Putamen (tissue), 1 donor: Measurements from ENCODE around the gene MAPKAPK3.
A peak's percentile ranks its signal among the peaks of the same experiment; 100 is the strongest.

Source experiments
- DNase-seq: peaks from one replicate; pipeline ENCODE4 v3.0.0-alpha.2; 2016; ENCODE audit warnings: low spot score

The MAPKAPK3 gene

DNA sequence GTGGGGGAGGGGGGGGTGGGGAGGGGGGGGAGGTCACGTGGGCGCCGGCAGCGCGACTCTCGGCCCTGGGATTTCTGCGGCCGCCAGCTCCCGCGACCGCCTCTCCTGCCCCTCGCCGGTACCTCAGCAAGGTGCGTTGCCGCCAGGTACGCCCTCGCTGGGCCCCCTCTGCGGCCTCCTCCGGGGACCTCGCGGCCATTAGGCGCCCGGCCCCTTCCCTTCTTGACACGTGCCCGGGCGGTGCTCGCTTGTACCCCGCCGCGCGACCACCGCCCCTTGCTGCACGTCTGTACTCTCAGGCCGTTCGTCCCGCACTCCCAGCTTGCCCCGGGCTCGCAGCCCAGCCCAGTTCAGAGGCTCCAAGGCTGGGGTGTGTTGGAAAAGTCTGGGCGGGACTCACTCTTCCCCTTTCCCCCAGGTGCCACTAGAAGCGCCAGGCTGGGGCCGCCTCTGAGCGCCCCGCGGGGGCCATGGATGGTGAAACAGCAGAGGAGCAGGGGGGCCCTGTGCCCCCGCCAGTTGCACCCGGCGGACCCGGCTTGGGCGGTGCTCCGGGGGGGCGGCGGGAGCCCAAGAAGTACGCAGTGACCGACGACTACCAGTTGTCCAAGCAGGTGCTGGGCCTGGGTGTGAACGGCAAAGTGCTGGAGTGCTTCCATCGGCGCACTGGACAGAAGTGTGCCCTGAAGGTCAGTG lies at the start of gene MAPKAPK3:
MAPKAPK3 (plus strand) TSS at position 56 of the 696 bp plus-strand sequence; CDS start at position 471, 415 bp downstream.
- no peak for DNase-seq

DNA sequence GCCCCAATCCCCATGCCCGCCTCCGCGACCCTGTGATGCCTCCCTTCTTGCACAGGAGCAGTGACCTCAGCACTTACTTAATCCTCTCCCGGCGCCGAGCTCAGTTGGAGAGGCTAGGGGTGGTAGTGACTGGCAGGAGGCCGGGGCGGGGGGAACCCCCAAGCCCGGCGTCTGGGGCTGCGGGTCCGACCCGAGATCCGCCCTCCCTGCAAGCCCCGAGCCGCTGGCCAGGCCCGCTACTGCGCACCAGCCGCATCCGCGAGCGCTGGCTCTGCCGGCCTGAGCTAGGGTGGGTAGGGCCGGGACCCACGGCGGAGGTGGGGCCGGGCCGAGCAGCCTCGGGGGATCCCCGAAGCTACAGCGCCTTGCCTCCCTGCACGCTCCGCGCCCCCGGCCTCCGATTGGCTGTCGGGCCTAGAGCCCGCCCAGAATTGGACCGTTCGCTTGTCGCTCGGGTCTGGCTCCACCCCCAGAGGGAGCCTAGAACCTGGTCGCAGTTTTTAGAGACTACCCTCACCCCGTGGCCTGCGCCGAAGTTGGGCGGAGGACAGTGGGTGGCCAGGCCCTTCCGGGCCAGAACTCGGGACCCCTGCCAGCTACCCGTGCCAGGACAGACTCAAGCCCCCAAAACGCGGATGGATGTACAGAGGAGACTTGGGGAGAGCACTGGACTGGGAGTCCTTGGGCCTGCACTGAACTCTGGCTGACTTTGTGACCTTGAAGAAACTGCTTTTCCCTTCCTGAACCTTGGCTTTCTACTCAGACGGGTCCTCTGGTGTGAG lies 49.4 kb upstream of the MAPKAPK3 start, which contains the start of gene C3orf18:
C3orf18 (minus strand) TSS at position 362 of the 782 bp plus-strand sequence. CDS start 2,048 bp downstream, outside the sequence.
- DNase-seq: peak; percentile 88

DNA sequence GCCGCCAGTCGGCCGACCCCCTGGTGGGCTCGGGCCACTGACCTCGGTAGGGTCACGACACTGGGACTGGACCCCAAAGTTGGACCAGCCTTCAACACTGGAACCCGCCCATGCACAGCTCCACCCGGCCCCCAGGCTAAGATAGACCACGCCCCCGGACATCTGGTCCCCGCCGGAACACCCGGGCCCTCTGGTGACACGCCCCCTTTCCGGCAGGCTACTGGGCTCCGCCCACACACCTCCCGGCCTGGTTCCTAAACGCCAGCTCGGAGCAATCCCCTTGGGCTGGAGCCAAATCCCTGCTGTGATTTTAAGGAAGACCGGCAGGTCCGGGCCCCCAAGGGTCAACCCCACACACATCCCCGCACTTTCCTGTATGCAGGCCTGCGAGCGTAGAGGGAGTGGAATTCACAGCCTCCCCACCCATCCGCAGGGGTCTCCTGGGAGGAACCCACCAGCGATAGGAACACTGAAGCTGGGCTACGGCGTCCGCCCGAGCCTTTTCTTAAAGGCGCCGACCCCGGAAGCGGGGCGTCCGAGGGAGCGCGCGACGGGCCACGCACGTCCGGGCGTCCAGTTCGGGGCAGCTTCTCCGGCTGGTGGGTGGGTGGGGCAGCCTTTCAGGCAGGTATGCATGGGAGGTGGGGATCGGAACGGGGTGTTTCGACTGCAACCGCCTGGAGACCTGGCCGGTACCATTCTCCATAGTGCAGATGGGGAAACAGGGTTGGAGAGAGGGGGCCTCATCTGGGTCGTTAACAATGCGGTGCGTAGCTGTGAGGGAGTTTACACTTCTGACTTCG lies 47.8 kb upstream of the MAPKAPK3 start, which contains the start of gene HEMK1:
HEMK1 (plus strand) TSS at position 576 of the 803 bp plus-strand sequence. CDS start 1,583 bp downstream, outside the sequence.
- peak; percentile 95 for DNase-seq

DNA sequence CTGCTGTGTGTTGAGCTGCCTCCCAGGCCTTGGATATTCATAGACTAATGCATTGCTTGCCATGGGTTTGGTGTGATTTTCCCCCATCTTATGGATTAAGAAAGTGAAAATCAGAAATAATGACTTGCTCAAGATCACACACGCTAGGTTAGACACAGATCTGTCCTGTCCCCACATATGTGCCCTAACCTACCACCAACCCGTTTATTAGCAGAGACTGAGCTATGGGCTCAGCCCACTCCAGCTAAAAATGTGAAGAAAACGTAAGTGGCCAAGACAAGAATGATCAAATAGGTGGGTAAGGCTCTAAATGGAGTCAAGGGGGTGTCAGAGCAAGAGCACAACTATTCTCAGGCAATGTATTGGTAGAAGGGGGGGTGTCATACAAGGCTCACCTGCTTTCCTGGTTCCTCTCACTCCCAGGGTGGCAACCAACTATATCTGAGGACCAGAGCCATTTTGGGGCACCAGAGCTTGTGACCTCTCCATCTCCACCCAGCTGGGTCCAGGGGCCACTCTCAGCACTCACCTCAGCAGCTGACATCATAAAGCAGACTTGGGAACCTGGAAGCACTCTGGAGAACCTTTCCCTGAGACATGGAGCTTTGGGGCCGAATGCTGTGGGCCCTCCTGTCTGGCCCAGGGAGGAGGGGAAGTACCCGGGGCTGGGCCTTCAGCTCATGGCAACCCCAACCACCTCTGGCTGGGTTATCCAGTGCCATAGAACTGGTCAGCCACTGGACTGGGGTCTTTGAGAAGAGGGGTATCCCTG lies 46.3 kb upstream of the MAPKAPK3 start:
- DNase-seq: no peak

DNA sequence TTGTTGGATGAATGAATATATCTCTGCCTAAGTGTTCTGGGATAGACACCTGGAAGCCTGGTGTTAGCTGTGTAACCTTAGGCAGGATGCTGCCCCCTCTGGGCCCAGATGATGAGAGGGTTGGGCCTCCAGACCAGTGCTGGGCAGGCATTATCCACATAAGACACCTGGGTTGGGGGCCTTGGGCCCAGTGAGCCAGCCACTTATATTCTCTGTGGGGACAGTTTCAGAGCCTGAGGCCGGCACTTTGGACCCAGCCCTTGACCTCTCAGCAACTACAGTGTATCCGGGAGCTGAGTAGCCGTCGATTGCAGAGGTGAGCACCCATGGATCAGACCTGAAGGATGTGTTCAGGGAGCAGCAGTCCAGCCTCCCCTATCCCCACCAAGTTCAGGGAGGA lies 45.5 kb upstream of the MAPKAPK3 start:
- DNase-seq: no peak

DNA sequence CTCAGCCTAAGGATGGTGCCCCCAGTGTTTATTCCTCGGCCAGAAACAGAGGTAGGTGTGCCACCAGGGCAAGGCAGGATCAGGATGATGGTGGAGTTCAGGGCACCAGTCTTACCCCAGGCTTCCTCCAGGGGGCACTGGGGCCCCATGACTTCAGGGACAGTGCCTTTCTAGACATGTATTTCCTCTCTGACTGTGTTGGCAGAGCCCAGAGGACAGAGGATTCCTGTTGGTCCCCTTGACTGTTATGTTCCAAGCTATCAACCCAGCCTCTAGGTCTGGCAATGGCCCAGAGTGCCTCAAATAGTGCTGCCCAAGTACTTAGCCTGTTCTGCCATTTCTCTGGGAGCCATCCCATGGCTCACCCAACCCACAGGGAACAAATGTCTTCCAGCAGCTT lies 44.8 kb upstream of the MAPKAPK3 start:
- DNase-seq: peak; percentile 61

DNA sequence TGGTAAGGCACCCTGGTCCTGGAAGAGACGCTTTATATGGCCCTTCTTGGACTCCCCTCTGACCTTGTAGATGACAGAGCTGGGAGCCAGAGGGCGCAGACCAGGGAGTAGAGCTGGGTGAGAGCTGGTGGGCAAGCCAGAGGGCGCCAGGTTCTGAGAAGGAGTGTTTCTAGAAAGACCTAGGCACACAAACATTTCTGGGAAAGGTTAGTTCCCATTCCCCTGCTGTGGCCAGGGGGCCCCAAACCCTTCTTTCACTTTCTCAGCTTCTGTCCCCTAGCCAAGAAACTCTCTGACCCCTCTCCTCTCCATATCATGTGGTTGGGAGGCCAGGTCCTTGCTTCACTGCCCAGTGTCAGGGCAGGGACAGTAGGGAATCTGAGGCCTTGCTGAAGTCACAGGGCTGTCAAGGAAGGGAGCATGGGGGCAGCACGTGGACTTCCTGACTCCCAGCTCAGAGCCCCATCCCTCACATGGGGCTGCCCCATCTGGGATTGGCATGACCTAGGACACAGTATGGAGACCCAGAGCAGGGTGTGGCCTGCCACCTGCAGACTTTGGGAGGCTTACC lies 44.1 kb upstream of the MAPKAPK3 start:
- DNase-seq: no peak

DNA sequence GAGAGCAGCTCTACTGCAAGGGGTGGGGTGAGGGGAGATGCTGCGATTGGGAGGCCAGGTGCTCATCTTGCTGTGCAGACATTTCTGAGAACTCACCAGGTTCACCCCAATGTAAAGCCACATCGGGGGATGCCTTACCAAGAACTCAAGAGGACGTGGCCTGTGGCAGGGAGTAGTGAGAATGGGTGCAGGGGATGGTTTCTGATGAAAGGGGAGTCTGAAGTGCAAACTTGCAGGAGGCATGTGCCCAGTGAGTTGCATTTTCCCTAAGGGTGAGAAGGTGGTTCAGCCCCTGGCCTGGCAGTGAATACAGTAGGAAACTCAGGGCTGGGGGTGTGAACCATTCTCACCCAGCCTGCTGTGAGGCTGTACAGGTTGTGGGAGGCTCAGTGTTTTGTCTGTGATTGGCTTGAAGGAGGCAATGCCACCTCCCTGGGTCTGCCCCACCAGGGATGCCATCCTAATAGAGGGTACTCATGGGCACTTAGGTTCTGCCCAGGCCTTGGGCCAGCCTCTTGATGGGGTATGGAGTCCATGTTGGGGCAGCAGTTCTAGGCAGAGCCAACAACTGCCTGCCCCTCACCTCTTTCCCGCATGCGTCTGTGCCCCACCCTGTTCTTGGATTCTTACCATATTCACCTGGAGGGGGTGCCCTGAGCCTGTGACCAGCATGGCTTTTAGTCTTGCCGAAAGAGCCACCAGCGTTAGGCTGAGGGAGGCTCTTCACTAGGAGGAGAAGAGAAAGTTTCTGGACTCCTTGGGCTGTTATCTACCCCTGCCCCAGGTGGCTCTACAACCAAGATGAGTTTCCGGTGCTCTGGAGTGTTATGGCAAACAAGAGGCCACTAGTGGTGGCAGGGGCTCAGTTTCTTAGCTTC lies 43.1 kb upstream of the MAPKAPK3 start:
- DNase-seq: no peak

DNA sequence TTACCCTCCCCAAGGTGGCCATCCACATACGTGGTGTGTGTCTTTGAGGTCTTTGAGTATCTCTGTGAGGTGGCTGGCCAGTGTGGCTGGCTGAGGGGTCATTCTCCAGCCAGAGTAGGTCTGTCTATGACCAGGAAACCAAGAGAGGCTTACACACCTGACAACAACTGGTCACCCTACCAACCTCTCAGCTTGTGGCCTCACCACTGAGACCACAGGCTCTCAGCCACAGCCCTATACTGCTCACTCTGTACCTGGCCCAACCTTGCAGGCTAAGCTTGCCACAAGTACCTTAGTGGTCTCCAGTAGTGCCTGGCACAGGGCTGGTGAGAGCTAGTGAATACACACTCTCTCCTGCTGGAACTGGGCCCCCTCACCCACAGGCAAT lies 42.5 kb upstream of the MAPKAPK3 start:
- DNase-seq: no peak

DNA sequence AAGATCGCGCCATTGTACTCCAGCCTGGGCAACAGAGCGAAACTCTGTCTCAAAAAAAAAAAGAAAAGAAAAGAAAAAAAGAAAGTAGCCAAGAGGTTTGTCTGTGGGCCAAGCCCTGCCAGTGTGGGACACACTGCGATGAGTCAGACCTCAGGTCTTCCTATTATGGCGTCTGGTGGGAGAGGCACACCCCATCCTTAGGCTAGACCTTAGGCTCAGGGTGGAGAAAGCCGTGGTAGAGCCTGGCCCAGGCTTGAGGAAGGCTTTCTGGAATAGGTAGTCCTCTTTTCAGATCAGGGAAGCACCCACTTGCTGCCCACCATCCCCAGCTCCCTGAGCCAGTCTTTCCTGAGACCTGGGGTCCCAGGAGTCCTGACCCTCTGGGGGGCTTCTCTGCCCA lies 41.6 kb upstream of the MAPKAPK3 start:
- DNase-seq: no peak

DNA sequence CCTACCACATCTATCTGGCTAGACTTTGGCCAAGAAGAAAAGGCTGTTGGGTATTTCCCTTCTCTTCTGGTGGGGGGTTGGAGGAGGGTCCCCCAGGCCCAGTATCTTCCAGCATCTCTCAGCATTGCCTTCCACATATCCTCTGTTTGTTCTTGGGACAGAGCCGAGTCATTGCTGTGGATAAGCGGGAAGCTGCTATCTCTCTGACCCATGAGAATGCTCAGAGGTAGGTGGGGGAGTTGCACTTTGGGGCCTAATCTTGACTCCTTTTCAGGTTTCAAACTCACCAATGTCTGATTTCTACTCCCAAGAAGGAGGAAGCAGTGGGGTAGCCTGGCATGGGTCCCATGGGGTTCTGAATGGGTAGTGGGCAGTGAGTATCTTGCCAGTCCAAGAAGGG lies 39.6 kb upstream of the MAPKAPK3 start:
- DNase-seq: no peak

DNA sequence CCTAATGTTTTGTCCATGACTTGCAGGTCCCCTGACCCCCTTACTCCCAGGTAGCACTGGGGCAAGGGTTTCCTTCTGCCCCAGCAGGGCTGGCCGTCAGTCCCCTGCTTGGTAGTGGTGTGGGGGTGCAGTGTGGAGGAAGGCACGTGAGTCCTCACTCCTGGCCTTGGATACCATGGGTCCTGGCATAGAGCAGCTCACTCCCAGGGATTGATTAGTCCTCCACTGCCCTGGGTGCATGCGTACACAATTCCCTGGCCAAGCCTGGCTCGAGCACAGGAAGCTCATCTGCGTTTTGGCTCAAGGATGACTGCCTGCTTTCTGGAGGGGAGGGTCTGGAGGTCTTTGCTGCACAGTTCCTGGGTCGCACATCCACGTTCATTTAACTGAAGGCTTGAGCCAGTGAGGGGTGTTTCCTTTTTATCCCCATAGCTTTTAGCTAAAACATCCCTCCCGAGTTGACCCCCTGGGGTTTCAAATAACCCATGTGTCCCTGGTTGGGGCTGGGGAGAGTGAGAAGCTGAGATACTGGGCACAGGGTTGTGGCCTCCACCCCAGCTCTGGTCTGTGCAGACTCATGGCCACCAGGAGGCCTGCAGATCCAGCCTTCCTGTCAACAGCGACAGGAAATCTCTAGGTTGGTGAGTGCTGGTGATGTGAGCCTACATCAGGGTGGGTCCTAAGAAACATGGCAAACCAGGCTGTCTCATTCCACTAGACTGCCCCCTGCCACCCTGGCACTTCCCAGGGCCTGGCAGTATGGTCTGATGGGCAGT lies 36.1 kb upstream of the MAPKAPK3 start:
- DNase-seq: no peak

DNA sequence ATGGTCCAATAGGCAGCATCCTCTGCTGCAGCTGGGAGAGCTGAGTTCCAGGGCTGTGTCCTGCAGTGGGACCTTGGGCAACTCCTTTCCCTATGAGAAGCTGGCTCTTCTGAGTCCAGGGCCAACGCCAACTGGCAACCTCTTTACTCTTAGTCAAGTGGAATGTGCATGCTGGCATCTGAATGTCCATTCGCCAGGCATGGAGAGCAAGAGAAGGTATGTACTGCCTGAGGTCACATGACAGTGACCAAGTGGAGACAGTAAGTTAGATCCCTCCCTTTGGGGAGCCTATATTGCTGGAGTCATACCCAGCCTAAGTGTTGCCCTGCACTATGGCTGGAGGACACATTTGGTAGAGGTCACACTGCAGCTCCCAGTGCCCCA lies 35.5 kb upstream of the MAPKAPK3 start:
- DNase-seq: no peak

DNA sequence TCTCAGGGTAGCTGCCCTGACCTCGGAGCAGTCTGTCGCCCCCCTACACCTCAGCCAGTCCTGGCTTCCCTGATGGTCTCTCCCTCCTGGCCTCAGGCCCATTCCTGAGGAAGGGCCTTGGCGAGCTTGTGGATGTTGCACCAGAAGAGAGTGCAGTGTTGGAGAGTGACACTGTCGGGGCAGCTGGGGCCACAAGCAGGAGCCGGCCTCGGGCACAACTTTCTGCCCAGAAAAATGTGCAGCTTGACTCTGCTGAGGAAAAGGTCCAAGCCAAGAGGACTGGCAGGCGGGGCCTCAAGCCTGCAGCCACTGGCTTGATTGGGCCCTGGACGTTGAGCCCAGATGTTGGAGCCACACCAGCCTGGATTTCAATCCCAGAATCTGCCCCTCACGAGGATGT lies 34.9 kb upstream of the MAPKAPK3 start:
- DNase-seq: no peak

DNA sequence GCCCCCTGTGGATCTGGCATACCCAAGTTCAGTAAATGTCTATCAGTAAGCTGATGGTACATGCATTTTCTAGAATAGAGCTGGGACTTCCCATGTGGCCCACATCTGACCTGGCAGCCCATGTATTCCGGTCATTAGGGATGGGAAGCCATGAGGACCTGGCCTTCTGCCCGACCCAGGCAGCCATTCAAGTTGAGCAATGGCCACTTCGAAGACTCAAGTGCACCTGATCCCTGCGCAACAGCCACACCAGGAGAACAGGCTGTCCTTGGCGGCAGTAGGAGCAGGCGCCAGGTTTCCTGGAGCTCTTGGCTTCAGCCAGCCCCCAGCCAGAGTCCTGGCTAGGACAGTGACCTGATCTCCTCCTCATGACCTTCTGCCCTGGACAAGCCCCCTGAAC lies 33.1 kb upstream of the MAPKAPK3 start:
- DNase-seq: no peak

DNA sequence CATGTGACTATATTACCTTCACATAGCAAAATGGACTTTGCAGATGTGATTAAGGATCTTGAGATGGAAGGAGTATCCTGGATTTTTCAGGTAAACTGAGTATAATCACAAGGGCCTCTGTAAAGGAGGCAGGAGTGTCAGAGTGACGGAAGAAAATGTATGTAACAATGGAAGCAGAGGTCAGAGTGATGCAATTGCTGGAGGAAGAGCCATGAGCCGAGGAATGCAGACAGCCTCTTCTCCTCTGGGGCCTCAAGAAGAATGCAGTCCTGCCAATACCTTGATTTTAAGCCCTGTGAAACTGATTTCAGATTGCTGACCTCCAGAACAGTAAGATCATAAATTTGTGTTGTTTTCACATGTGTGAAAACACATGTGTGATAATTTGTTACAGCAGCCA lies 32.6 kb upstream of the MAPKAPK3 start:
- no peak for DNase-seq

DNA sequence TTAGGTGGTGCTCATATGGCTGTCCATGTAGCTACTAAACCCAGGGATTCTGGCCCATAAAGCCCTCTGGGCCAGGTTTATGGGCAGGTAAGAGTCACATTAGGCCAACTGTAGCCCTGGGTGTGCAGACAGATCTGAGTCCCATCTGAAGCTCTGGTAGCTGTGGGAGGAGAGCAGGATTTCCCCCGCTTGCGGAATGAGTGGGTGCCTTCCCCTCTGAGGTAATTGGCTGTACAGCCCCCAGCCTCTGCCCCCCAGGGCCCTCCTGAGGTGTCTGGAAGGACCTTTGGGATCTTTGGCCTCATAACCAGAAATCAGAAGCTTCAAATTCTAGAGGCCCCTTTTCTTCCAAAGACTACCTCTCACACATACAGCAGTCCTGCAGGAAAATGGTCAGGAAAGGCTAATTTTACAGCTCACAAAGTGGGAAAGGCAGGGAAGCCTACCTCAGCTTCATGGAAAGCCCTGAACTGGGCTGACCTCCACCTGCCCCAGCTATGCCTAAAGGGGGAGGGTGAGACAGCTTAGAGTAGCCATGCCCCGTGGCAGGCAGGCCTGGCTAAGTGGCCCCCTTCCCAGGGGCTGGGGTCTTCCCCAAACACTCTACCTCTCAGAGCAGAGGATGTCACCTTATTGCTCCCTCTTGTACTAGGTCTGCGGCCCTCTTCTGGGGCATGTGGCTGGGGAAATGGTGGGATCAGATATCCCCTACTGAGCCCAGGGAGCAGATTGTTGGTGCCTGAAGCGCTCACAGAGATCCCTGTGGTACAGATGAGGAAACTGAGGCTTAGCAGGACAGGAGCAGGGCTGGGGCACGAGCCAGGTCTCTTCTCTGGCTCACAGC lies 30.8 kb upstream of the MAPKAPK3 start:
- DNase-seq: no peak

DNA sequence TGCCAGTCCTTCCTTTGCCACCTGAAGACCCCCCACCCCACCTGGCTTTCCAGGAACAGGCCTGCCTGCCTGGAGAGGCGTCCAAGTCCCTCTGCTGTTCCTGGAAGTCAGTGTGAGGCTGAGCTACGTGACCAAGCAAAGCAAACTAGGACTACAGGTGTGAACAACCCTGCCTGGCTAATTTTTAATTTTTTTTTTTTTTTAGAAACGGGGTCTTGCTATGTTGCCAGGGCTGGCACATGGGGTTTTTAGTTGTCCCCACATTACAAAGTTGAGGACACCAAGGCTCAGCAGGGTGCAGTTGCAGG lies 30.2 kb upstream of the MAPKAPK3 start:
- no peak for DNase-seq

DNA sequence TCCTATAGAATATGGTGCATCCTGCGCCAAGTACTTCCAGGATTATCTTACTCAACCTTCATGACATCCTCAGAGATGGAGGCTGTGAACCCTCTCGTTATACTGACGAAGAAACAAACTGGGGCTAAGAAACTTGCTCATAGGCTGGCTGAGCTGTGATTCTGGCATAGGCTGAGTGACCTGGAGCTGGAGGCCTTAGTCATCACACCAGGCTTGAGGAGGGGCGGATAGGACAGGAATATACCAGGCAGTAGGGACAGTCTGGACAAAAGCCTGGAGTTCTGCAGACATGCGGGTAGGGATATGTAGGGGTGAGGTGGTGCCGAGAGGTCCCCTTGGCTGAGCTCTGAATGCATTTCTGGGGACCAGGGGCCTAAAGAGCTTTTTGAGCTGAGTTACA lies 29.6 kb upstream of the MAPKAPK3 start:
- no peak for DNase-seq
